Memory B cell (primary cell): ENCODE results near the gene CIITA.

Experiments
- ATAC-seq: fragments of 150-1000 bp; cut with Tn5 transposase; 2 replicates; pipeline ENCODE4 v1.10.0; 2021; ENCODE audit warnings: low read depth, mild to moderate bottlenecking, moderate library complexity
- DNase-seq, 2 donors: peaks; one replicate each; pipeline ENCODE4 v3.0.0; 2022; ENCODE audit warnings: low spot score in 2 of 2
- H3K27ac Mint-ChIP-seq: one replicate; pipeline ENCODE4 v1.8.0; 2022; ENCODE audit warnings: mild to moderate bottlenecking, moderate library complexity, mixed read lengths
- H3K27me3 Mint-ChIP-seq: one replicate; pipeline ENCODE4 v1.8.0; 2022; ENCODE audit warnings: mixed read lengths
- H3K36me3 Mint-ChIP-seq: one replicate; pipeline ENCODE4 v1.8.0; 2022; ENCODE audit warnings: mild to moderate bottlenecking, mixed read lengths
- H3K4me1 Mint-ChIP-seq: one replicate; pipeline ENCODE4 v1.8.0; 2022; ENCODE audit warnings: mixed read lengths
- H3K4me3 Mint-ChIP-seq: one replicate; pipeline ENCODE4 v1.8.0; 2022; ENCODE audit warnings: mild to moderate bottlenecking, moderate library complexity, mixed read lengths
- H3K9me3 Mint-ChIP-seq: one replicate; pipeline ENCODE4 v1.8.0; 2022; ENCODE audit warnings: mixed read lengths

Gene CIITA

GRCh38 chr16:10879681-10880589 is 2.9 kb downstream of the CIITA start:
- Mint-ChIP-seq H3K27ac (peak overlapping the region; percentile 95), H3K27me3 (no peaks in the 10 kb centered on the region), H3K4me3 (peak overlapping the region; percentile 99), H3K36me3 (peaks cover 52% of the 10 kb centered on the region), H3K4me1 (peaks cover 55% of the 10 kb centered on the region), H3K9me3 (no peaks in the 10 kb centered on the region)
- DNase-seq (no peak), ATAC-seq (no peak)

DNA sequence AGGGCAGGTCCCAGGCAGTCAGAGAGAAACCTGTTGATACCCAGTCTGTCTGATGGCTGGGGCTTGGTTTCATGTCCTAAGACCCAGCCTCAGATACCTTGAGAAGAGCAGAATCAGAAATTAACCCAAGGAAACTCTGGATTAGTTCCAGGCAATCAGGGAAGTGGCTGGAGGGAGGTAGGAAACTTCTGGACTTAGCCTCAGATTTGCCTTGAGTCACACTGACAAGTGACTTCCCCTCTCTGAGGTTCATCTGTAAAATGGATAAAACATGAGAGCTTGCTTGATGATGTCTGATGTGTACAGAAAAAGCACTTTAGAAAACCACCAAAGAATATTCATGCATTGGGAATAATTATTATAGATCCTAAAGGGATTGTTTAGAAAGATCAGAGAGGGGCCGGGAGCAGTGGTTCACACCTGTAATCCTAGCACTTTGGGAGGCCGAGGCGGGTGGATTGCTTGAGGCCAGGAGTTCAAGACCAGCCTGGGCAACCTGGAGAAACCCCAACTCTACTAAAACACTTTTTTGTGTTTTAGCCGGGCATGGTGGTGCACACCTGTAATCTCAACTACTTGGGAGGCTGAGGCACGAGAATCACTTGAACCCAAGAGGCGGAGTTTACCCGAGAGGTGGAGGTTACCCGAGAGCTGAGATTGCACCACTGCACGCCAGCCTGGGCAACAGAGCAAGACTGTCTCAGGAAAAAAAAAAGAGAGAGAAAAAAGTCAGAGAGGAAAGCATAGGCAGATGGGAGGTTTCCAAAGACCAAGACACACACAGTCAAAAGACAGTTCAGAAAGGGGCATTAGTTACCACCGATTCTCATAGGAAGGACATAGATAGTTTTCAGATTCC is 3.8 kb downstream of the CIITA start:
- Mint-ChIP-seq H3K36me3 (peaks cover 57% of the 10 kb centered on the region), H3K9me3 (no peaks in the 10 kb centered on the region), H3K4me1 (peaks cover 56% of the 10 kb centered on the region), H3K27me3 (no peaks in the 10 kb centered on the region), H3K4me3 (peak overlapping the region; percentile 99), H3K27ac (peak overlapping the region; percentile 94)
- ATAC-seq (no peak), DNase-seq (no peak)

- peaks cover 57% of the 10 kb centered on the region for H3K4me1 Mint-ChIP-seq
- H3K36me3 Mint-ChIP-seq = peaks cover 63% of the 10 kb centered on the region
- H3K4me3 Mint-ChIP-seq = peak overlapping the region; percentile 99
- no peak for DNase-seq
- no peak for ATAC-seq
- H3K27me3 Mint-ChIP-seq = no peaks in the 10 kb centered on the region
- H3K9me3 Mint-ChIP-seq = no peaks in the 10 kb centered on the region
- H3K27ac Mint-ChIP-seq = peak overlapping the region; percentile 94
Observed at GRCh38 chr16:10881479-10882030, 4.6 kb downstream of the CIITA start.

DNA sequence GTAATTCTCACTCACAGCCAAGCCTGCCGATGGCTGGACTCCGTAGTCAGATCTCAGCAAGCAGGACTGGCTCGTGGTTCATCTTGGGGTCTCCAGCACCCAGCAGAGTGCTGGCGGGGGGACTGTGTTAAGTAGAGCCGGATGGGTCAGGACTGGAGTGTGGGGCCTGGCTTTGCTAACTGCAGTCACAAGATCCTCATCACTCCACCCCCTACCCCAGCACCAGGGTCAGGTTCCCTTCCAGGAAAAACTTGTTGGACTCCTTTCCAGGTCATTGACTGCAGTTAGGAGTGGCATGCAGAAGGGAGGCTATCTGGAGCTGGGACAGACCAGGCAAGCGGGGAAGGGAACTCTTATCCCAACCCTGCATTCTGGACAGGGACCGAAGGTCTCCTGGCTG is 6.0 kb downstream of the CIITA start:
- peak overlapping the region; percentile 61 for H3K4me3 Mint-ChIP-seq
- H3K36me3 Mint-ChIP-seq = peaks cover 59% of the 10 kb centered on the region
- DNase-seq (no peak), ATAC-seq (no peak)
- no peaks in the 10 kb centered on the region for H3K9me3 Mint-ChIP-seq
- no peaks in the 10 kb centered on the region for H3K27me3 Mint-ChIP-seq
- H3K27ac Mint-ChIP-seq = peak overlapping the region; percentile 46
- H3K4me1 Mint-ChIP-seq = peaks cover 65% of the 10 kb centered on the region

DNA sequence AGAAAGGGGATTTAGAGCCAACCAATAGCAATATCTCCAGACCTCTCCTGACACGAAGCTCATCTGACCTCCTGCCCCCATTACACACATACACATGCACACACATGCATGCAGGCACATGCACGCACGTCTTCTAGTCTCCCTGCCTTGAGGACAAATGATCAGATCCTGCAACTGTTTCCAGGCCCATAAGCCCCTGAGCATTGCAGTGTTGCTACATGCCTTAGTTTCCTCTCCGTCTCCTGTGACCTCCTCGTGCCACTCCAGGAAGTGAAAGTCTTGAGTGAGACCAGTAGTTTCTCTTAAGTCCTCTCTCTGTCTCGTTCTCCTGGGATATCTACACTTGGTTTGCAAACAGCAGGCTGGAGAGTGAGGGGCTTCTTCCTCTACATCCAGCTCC is 8.2 kb downstream of the CIITA start:
- H3K27me3 Mint-ChIP-seq = no peaks in the 10 kb centered on the region
- H3K9me3 Mint-ChIP-seq = no peaks in the 10 kb centered on the region
- peak overlapping the region; percentile 93 for H3K4me3 Mint-ChIP-seq
- no peak for ATAC-seq
- peak overlapping the region; percentile 88 for H3K27ac Mint-ChIP-seq
- H3K4me1 Mint-ChIP-seq = peaks cover 85% of the 10 kb centered on the region
- H3K36me3 Mint-ChIP-seq = peaks cover 52% of the 10 kb centered on the region
- DNase-seq = no peak

GRCh38 chr16:10888320-10888937 is 11.4 kb downstream of the CIITA start:
- Mint-ChIP-seq H3K36me3 (peaks cover 48% of the 10 kb centered on the region), H3K27me3 (no peaks in the 10 kb centered on the region), H3K9me3 (no peaks in the 10 kb centered on the region), H3K4me3 (peak overlapping the region; percentile 93), H3K27ac (peak overlapping the region; percentile 88), H3K4me1 (peaks cover 82% of the 10 kb centered on the region)
- ATAC-seq (peak; percentile 16), DNase-seq (no peak)

- ATAC-seq (no peak), DNase-seq (no peak)
- H3K4me3 Mint-ChIP-seq = peak overlapping the region; percentile 93
- H3K9me3 Mint-ChIP-seq = no peaks in the 10 kb centered on the region
- H3K36me3 Mint-ChIP-seq = peaks cover 39% of the 10 kb centered on the region
- no peaks in the 10 kb centered on the region for H3K27me3 Mint-ChIP-seq
- H3K4me1 Mint-ChIP-seq = peaks cover 74% of the 10 kb centered on the region
- H3K27ac Mint-ChIP-seq = peak overlapping the region; percentile 88
Observed at GRCh38 chr16:10889855-10890254, 12.9 kb downstream of the CIITA start.

DNA sequence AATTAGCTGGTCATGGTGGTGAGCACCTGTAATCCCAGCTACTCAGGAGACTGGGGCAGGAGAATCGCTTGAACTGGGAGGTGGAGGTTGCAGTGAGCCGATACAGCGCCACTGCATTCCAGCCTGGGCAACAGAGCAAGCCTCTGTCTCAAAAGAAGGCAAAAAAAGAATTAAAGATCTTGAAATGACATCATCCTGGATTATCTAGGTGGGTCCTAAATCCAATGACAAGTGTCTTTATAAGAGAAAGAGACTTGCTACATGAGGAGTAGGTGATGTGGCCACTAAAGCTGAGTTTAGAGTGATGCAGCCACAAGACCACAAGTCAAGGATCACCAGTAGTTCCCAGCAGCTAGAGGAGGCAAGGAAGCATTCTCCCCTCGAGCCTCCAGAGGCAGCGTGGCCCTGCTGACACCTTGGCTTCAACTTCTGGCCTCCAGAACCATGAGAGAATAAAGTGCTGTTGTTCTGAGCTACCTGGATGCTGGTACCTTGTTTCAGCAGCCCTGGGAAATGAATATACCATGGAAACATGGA is 15.8 kb downstream of the CIITA start:
- Mint-ChIP-seq H3K4me3 (peak overlapping the region; percentile 66), H3K4me1 (peaks cover 79% of the 10 kb centered on the region), H3K36me3 (peaks cover 48% of the 10 kb centered on the region), H3K27ac (peak overlapping the region; percentile 92), H3K9me3 (no peaks in the 10 kb centered on the region), H3K27me3 (no peaks in the 10 kb centered on the region)
- ATAC-seq (no peak), DNase-seq (no peak)

DNA sequence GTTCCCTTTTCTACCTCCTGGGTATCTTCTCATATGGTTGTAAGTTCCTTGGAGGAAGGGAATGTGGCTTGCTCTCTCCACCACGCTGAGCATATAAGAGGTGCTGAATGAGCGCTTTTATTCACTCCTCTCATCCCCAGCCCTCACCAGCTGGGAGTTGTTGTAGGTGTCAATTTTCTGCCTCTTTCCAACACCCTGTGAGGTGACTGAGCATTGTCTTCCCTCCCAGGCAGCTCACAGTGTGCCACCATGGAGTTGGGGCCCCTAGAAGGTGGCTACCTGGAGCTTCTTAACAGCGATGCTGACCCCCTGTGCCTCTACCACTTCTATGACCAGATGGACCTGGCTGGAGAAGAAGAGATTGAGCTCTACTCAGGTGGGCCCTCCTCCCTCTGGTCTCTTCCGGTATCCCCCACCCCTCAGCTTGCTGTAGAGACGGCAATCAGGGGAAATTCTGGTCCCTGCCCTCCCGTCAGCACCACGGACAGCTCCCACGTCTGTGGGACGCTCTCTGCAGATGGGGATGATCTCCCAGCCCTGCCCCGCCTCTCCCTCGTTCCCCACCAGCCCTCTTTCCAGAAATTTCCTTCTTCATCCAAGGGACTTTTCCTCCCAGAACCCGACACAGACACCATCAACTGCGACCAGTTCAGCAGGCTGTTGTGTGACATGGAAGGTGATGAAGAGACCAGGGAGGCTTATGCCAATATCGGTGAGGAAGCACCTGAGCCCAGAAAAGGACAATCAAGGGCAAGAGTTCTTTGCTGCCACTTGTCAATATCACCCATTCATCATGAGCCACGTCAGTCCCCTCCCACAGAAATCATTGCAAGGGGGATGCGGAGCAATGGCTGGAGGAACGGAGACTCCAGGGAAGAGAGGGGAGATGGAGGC is 18.3 kb downstream of the CIITA start:
- no peak for ATAC-seq
- Mint-ChIP-seq H3K4me3 (peak overlapping the region; percentile 53), H3K27ac (peak overlapping the region; percentile 87), H3K9me3 (no peaks in the 10 kb centered on the region), H3K27me3 (no peaks in the 10 kb centered on the region), H3K36me3 (peaks cover 57% of the 10 kb centered on the region), H3K4me1 (peaks cover 72% of the 10 kb centered on the region)
- DNase-seq = peak; percentile 59 to 72

DNA sequence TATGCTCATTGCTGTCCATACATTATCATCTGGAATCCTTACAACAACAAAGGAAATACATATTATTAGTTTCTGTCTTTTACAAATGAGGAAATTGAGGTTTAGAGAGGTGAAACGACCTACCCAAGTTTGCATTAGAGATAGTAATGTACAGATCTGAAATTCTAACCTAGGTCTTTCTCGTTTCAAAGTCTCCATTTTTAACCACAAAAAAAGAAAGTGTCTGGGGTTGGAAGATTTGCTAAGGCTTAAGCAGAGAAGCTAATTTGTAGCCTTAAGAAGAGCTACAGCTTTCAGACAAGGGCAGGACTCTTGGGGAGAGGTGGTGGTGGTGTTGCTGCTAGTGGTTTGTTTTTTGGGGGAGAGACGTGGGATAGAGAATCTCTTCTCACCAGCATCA is 19.2 kb downstream of the CIITA start:
- Mint-ChIP-seq H3K9me3 (no peaks in the 10 kb centered on the region), H3K27me3 (no peaks in the 10 kb centered on the region), H3K4me3 (peak overlapping the region; percentile 73), H3K4me1 (peaks cover 68% of the 10 kb centered on the region), H3K36me3 (peaks cover 60% of the 10 kb centered on the region), H3K27ac (peak overlapping the region; percentile 87)
- DNase-seq (no peak), ATAC-seq (no peak)

DNA sequence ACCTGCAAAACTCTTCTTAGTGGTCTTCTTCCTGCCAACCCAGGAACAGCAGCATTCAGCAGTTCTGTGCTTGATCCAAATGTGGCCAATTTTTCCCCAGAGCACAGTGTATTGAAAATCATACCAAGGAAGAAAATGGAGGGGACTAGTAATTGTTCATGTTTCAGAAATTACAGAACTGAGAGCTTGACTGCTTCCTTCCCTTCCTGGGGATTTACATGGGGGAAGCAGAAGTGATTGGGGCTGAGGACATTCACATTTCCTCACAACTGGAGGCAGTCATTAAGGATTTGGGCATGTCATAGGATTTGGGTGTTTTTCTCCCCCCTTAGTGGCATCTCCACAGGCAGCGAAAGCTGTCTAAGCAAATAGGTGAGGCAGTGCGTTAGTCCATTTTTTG is 19.7 kb downstream of the CIITA start:
- H3K27ac Mint-ChIP-seq = peak overlapping the region; percentile 87
- peaks cover 63% of the 10 kb centered on the region for H3K36me3 Mint-ChIP-seq
- no peaks in the 10 kb centered on the region for H3K9me3 Mint-ChIP-seq
- ATAC-seq (peak; percentile 48), DNase-seq (no peak)
- H3K4me1 Mint-ChIP-seq = peaks cover 67% of the 10 kb centered on the region
- peak overlapping the region; percentile 73 for H3K4me3 Mint-ChIP-seq
- H3K27me3 Mint-ChIP-seq = no peaks in the 10 kb centered on the region

DNA sequence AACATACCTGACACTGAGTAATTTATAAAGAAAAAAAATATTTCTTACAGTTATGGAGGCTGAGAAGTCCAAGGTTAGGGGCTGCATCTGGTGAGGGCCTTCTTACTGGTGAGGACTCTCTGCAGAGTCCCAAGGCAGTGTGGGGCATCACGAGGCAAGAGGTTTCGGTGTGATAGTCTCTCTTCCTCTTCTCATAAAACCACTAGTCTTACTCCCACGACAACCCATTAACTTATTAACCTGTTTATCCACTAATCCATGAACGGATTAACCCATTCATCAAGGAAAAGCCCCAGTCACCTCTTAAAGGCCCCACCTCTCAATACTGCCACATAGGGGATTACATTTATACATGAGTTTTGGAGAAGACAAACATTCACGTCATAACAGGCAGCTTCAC is 20.1 kb downstream of the CIITA start:
- ATAC-seq = peak; percentile 88

GRCh38 chr16:10902999-10903398 is 26.0 kb downstream of the CIITA start:
- H3K4me3 Mint-ChIP-seq = no peak overlapping the region
- H3K9me3 Mint-ChIP-seq = no peaks in the 10 kb centered on the region
- H3K27ac Mint-ChIP-seq = no peak overlapping the region
- peaks cover 56% of the 10 kb centered on the region for H3K36me3 Mint-ChIP-seq
- ATAC-seq = no peak
- DNase-seq = no peak
- no peaks in the 10 kb centered on the region for H3K27me3 Mint-ChIP-seq
- peaks cover 34% of the 10 kb centered on the region for H3K4me1 Mint-ChIP-seq

More for the DNA sequence above, 20.1 kb downstream of the CIITA start:
- Mint-ChIP-seq H3K4me1 (peaks cover 66% of the 10 kb centered on the region), H3K9me3 (no peaks in the 10 kb centered on the region), H3K4me3 (peak overlapping the region; percentile 76), H3K36me3 (peaks cover 62% of the 10 kb centered on the region), H3K27me3 (no peaks in the 10 kb centered on the region), H3K27ac (peak overlapping the region; percentile 87)
- peak in 1 of 2 donors; percentile 32 for DNase-seq
